Stimulated activated naive CD8-positive, alpha-beta T cell treated with anti-CD3 and anti-CD28 coated beads, Interleukin-15, Interleukin-2, amounts not matched to agents 100 ng/mL and 50 ng/mL, for 24 hours (primary cell): ENCODE results near the gene KAT6B.

Experiments used
- H3K27ac Mint-ChIP-seq: one replicate; pipeline ENCODE4 v1.8.0; 2021; ENCODE audit warnings: mild to moderate bottlenecking, mixed read lengths
- H3K27me3 Mint-ChIP-seq: one replicate; pipeline ENCODE4 v1.8.0; 2021; ENCODE audit warnings: mixed read lengths
- H3K36me3 Mint-ChIP-seq: one replicate; pipeline ENCODE4 v1.8.0; 2021; ENCODE audit warnings: low read depth, mixed read lengths
- H3K4me1 Mint-ChIP-seq: one replicate; pipeline ENCODE4 v1.8.0; 2021; ENCODE audit warnings: low read depth, mixed read lengths
- H3K4me3 Mint-ChIP-seq: one replicate; pipeline ENCODE4 v1.8.0; 2021; ENCODE audit warnings: mild to moderate bottlenecking, mixed read lengths
- H3K9me3 Mint-ChIP-seq: one replicate; pipeline ENCODE4 v1.8.0; 2021; ENCODE audit warnings: mixed read lengths

KAT6B gene

DNA sequence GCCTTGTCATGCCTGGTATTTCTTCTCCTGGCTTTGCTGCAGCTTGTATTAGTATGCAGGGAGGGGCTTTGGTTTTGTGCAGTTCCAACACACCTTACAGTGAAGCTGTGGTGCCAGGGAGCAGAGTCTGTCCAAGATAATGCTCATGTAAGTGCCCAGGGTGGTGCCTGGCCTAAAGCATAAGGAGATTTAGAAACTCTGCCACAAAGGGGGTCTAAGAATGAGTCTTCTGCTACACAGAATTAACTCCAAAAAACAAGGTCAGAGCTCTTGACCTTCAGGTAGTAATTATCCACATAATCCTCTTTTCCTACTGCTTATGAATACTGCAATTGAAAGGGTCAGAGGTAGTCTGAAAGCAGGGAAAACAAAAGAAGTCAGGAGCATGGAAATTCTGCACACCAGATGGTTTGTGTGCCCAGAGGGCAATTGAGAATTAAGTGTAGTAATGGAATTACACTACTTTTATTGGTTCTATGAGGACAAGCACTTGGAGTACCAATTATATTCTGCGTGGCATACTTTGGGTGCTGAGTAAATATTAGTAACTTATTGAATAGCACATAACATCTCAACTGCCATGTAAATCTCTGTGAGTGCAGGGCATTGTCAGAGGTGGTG, 121.5 kb downstream of the KAT6B start:
- H3K9me3 Mint-ChIP-seq, result no peaks in the 10 kb centered on the region
- no peak overlapping the region for H3K4me3 Mint-ChIP-seq
- peaks cover 33% of the 10 kb centered on the region for H3K4me1 Mint-ChIP-seq
- no peaks in the 10 kb centered on the region for H3K27me3 Mint-ChIP-seq
- H3K27ac Mint-ChIP-seq, result no peak overlapping the region
- peaks cover 10% of the 10 kb centered on the region for H3K36me3 Mint-ChIP-seq

DNA sequence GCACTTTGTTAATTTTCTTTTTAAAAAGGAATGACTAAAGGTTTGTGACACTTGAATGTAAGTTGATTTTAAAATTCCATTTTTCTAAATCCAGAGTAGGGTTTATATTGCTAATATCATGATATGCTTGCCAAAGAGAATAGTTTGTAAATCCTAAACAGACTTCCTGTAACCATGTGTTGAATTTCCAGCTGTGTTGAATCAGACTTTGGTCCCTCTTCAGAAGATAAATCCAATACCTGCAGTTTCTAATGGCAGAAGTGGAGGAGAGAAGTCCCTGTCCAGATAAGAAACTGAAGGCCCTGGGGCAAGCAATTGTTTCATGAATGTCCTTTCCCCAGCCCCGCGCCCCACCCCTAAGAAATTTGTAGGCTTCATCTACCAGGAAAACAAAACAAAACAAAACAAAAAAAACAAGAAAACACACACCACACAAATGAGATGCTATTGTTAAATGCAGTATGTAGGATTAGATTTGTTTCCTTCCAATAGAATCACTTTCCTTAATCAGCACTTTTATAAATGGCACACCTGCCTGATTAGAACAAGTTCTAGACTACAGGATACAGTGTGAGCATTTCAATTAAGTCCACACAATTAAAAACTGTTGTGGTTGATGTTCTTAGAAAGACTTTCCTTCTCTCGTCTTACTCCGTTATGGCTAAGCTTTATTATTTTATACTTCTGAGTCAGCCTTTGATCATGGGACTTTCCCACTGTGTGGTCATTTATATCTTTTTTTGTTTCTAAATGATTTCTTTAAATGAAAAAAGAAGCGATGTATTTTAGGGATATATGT, 122.8 kb downstream of the KAT6B start:
- Mint-ChIP-seq H3K27ac (peak overlapping the region; percentile 23), H3K4me1 (peaks cover 33% of the 10 kb centered on the region)

DNA sequence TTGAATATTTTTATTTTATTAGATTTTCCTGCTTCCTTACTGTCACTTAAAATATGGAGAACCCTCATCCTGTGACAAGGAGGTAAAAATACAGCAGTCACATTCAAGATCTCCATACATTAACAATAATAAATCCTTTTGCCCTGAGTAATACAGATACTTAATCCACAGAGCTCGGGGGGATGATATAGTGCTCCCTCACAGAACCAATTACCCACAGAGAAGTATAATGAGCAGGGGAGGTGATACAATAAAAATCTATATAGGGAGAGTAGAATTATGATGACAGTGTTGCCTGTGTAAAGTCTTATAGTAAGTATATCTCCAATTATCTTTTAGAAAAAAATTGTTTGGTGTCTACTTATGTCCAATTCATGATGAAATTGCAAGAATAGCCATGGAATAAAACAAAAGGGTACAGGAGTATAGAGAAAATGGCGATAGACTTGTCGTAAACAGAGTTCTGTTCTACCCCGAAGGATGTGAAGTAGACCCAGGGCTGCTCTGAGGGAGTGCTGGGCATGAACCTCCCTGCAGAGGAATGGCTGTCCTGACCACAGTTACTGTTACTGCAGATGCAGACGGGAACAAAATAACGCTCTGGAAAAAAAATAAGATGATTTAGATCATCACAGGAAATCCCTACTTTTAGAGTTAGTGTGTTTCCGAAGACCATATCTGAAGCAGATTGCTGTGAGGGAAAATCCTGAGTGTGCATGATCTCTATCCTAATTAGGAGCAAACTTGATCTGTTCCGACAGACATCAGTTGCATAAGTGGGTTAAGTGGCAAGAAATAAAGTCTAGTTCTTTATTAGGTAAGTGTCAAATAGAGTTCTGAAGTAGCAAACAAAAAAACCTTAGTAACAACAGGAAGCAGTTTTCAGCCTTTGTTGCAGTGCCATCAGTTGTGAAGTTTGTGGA, 123.7 kb downstream of the KAT6B start:
- no peak overlapping the region for H3K4me3 Mint-ChIP-seq
- H3K36me3 Mint-ChIP-seq, result peaks cover 10% of the 10 kb centered on the region
- H3K27ac Mint-ChIP-seq, result no peak overlapping the region
- no peaks in the 10 kb centered on the region for H3K27me3 Mint-ChIP-seq
- no peaks in the 10 kb centered on the region for H3K9me3 Mint-ChIP-seq
- peaks cover 31% of the 10 kb centered on the region for H3K4me1 Mint-ChIP-seq

More for the DNA sequence above, 122.8 kb downstream of the KAT6B start:
- Mint-ChIP-seq H3K9me3 (no peaks in the 10 kb centered on the region), H3K36me3 (peaks cover 10% of the 10 kb centered on the region), H3K4me3 (no peak overlapping the region), H3K27me3 (no peaks in the 10 kb centered on the region)

DNA sequence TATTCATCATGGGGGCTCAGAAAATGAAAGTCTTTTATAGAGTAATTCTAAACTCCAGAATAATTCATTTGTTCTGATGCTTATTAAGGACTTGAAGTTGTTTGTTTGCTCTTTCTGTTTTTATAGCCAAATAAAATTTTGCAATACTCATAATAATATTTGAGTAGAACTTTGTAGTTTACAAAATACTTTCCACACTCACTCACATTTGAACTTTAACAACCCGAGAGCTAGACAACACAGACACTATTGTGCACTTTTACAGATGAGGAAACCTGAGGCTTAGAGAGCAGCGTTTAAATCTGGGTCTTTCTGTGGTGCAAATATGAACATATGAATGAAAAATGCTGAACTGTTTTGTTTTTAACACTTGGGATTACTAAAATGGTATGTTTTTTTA, 126.8 kb downstream of the KAT6B start:
- H3K4me3 Mint-ChIP-seq, result no peak overlapping the region
- H3K27ac Mint-ChIP-seq, result no peak overlapping the region
- peaks cover 10% of the 10 kb centered on the region for H3K36me3 Mint-ChIP-seq
- H3K27me3 Mint-ChIP-seq, result no peaks in the 10 kb centered on the region
- no peaks in the 10 kb centered on the region for H3K9me3 Mint-ChIP-seq
- H3K4me1 Mint-ChIP-seq, result peaks cover 38% of the 10 kb centered on the region

DNA sequence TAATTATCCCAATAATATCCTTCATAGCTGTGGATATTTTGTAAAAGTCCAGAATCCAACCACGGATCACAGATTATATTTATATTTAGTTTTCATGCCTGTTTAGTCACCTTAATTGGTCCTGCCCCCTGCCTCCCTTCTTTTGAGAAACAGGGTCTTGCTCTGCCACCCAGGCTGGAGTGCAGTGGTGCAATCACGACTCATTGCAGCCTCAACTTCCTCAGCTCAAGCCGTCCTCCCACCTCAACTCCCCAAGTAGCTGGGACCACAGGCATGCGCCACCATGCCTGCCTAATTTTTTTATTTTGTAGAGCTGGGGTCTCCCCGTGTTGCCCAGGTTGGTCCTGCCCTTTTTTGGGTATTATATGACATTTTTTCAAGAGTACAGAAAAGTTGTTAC, 129.4 kb downstream of the KAT6B start:
- peaks cover 6% of the 10 kb centered on the region for H3K36me3 Mint-ChIP-seq
- H3K27ac Mint-ChIP-seq, result no peak overlapping the region
- peaks cover 15% of the 10 kb centered on the region for H3K4me1 Mint-ChIP-seq
- no peaks in the 10 kb centered on the region for H3K9me3 Mint-ChIP-seq
- H3K4me3 Mint-ChIP-seq, result no peak overlapping the region
- no peaks in the 10 kb centered on the region for H3K27me3 Mint-ChIP-seq

DNA sequence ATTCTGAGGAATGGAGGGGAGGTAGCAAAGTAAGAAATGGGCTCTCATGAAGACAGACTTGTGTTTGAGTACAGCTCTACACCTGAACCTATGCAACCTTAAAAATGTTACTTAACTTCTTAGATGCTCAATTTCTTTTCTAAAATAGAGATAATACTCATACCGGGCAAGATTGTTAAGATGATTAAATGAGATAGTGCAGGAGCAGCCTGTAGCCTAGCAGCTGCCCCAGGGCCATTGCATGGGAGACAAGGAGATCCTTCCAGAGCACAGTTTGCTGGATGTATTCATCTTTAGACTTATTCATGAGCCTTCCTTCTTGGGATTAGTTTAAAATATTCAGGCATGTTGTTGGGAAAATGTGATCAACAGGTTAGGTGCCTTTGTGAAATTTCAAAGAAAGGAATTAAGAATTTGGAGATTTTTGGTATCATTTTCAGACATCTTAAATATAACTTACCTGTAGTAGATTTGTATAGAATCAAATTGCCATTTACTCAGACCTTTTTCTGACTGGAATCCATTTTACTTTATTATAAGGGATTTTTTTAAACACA, 130.2 kb downstream of the KAT6B start:
- H3K4me3 Mint-ChIP-seq, result no peak overlapping the region
- H3K36me3 Mint-ChIP-seq, result peaks cover 2% of the 10 kb centered on the region
- no peaks in the 10 kb centered on the region for H3K27me3 Mint-ChIP-seq
- H3K4me1 Mint-ChIP-seq, result peaks cover 16% of the 10 kb centered on the region
- no peaks in the 10 kb centered on the region for H3K9me3 Mint-ChIP-seq
- no peak overlapping the region for H3K27ac Mint-ChIP-seq

DNA sequence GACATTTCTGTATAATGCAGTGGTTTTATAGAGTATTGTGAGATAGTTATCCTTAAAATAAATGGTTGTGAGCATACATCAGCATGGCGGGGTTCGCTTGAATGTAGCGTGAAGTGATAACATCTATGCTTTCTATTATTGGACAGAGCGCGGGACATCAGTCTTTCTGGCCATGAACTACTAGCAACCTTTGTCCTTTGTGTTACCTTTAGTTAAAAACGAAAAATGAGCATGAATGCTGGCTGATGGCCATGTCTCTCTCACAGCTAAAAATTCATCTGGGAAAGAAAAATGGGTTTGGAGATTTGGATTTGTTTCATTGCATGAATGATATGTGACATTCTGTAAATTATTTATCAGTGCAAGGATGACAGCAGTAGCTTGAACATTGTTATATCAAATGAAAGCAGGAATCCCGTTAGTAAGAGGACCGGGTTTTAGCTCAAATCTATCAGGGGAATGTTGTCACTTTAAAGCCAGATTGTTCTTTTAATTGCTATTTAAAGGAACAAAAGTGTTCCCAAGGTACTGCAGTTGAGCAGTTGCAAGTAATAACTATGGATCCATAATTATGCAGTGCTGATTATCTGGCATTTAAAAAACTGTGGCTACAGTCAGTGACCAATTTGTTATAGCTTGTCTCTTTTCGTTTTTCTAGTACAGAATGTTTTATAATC, 131.0 kb downstream of the KAT6B start:
- Mint-ChIP-seq H3K27me3 (no peaks in the 10 kb centered on the region), H3K9me3 (no peaks in the 10 kb centered on the region), H3K4me1 (peaks cover 20% of the 10 kb centered on the region), H3K4me3 (no peak overlapping the region), H3K36me3 (no peaks in the 10 kb centered on the region), H3K27ac (no peak overlapping the region)

DNA sequence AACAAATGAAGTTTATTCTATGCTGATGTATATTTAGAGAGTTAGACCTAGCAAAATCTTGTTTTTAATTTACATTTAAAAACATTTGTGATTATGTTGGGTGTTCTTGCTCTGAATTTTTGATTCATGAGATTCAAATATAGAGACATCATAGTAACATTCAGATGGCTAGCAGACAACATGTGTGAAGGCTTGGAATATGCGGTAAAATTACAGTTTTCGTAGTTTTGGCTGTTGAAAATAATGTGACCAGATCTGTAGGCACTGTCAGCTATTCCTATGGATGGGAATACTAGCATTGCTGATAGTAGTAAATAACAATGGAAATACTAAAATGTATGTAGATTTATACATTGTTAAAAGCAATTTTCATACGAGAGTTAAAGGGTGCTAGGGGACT, 131.9 kb downstream of the KAT6B start:
- peaks cover 24% of the 10 kb centered on the region for H3K4me1 Mint-ChIP-seq
- H3K9me3 Mint-ChIP-seq, result no peaks in the 10 kb centered on the region

DNA sequence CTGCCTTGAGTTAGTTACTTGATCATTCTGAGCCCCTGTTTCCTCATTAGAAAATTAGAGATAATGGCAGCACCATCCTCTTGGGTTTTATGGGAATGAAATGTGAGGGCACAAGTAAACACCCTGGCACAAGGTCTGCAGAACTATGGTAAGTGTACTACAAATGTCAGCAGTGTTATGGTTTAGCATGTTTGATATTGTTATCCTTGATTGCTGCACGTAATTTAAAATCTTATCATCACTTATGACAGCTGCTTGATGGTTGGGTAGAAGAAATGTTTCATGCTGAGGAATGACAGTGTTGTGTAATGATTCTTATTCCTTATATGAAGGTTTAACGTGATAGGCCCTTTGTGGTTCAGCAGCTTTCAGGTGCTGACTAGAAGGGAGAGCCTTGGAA, 134.3 kb downstream of the KAT6B start:
- H3K36me3 Mint-ChIP-seq, result peaks cover 10% of the 10 kb centered on the region
- no peaks in the 10 kb centered on the region for H3K27me3 Mint-ChIP-seq
- H3K4me1 Mint-ChIP-seq, result peaks cover 45% of the 10 kb centered on the region
- no peak overlapping the region for H3K4me3 Mint-ChIP-seq
- no peak overlapping the region for H3K27ac Mint-ChIP-seq
- peaks cover 5% of the 10 kb centered on the region for H3K9me3 Mint-ChIP-seq

More for the DNA sequence above, 131.9 kb downstream of the KAT6B start:
- Mint-ChIP-seq H3K27ac (no peak overlapping the region), H3K36me3 (no peaks in the 10 kb centered on the region), H3K4me3 (no peak overlapping the region), H3K27me3 (no peaks in the 10 kb centered on the region)

DNA sequence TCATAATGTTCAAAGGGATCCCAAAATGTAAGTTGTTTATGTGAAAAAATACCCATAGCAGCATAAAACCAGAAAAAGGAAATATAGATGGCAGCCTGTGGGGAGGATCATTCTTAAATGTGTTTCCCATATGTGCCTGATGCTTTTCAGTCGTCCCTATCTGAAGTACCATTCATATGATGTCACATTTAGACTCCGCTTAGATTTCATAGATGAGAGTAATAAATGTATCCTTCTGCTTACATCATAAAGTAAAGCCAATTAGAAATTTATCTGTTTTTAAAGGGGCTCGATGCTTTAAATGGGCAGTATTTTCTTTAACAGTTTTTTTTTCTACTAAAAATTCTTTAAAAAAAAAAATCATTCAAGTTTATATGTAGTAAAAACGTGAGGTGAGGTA, 136.1 kb downstream of the KAT6B start:
- peaks cover 22% of the 10 kb centered on the region for H3K36me3 Mint-ChIP-seq
- H3K27me3 Mint-ChIP-seq, result no peaks in the 10 kb centered on the region
- H3K4me1 Mint-ChIP-seq, result peaks cover 33% of the 10 kb centered on the region
- H3K9me3 Mint-ChIP-seq, result peaks cover 5% of the 10 kb centered on the region
- no peak overlapping the region for H3K27ac Mint-ChIP-seq
- H3K4me3 Mint-ChIP-seq, result no peak overlapping the region

DNA sequence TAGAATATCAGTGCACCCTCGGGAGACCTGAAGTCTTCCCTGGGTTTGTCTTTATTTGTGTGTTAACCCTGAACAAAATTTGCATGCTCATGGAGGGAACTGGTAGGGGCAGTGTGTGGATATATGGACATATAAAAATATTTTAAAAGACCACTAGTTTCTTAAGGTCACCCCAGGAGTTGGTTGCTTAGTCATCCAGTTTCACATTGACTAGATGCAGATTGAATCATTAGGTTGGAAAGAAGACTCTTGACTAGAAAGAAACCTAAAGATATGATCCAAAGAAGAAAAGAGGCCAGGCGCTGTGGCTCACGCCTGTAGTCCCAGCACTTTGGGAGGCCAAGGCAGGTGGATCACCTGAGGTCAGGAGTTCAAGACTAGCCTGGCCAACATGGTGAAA, 137.1 kb downstream of the KAT6B start:
- Mint-ChIP-seq H3K27ac (peak overlapping the region; percentile 76), H3K4me3 (no peak overlapping the region), H3K4me1 (peaks cover 43% of the 10 kb centered on the region), H3K27me3 (no peaks in the 10 kb centered on the region), H3K36me3 (peaks cover 24% of the 10 kb centered on the region), H3K9me3 (peaks cover 5% of the 10 kb centered on the region)

DNA sequence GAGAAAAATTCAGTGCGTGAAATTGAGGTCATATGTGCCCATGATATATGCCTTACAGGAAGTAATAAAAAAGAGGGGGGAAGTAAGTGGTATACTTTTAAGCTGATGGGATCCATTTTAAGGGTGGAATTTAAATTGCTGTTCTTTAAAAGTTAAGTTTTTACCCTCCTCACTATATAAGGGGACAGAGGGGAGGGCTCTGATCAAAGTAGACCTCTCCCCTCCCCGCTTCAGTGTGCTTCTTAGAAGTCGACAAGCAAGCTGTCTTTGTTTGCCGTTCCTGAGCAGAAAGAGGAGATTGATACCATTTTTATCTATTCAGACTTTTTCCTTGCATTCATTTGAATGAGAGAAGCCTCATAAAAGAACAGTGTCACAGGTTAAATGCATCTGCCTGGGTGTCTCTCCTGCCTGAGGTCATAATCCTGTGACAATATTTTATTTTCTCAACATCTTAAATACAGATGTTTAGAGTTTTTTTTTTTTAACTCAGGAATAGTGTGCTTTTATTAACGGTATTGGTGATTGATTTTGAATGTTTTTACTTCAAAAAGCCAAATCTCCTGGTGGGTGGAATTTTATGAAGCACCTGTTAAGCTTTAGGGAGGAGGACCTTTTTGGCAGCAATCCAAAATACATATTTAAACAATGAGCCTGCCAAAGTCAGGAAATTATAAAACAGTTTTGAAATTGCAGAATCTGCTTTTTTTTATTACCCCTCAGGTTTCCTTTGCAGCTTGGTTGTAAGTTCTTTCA, 141.7 kb downstream of the KAT6B start:
- Mint-ChIP-seq H3K27me3 (no peaks in the 10 kb centered on the region), H3K4me1 (peaks cover 74% of the 10 kb centered on the region), H3K4me3 (peak overlapping the region; percentile 61), H3K9me3 (peaks cover 5% of the 10 kb centered on the region), H3K36me3 (peaks cover 24% of the 10 kb centered on the region), H3K27ac (peak overlapping the region; percentile 84)

DNA sequence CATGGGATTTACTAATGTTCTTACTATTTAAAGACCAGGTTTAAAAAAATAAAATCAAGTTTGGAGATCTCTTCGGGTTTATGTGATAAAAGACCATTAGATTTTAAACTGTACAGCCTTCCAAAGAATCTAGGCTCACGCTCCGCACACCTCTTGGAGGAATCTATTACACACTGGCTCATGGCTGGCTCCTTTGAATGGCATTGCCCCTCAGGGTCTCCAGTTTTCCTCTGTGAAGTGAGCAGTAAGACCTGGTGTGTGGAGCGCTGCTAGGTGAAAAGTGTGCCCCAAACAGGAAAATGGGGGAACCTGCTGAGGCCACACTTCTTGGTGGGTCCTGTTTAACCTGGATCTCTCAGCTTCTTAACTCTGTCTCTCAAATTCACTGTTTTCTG, 142.3 kb downstream of the KAT6B start:
- H3K4me1 Mint-ChIP-seq, result peaks cover 71% of the 10 kb centered on the region
- H3K27me3 Mint-ChIP-seq, result no peaks in the 10 kb centered on the region
- peaks cover 5% of the 10 kb centered on the region for H3K9me3 Mint-ChIP-seq
- H3K4me3 Mint-ChIP-seq, result peak overlapping the region; percentile 61
- peak overlapping the region; percentile 84 for H3K27ac Mint-ChIP-seq
- H3K36me3 Mint-ChIP-seq, result peaks cover 29% of the 10 kb centered on the region

DNA sequence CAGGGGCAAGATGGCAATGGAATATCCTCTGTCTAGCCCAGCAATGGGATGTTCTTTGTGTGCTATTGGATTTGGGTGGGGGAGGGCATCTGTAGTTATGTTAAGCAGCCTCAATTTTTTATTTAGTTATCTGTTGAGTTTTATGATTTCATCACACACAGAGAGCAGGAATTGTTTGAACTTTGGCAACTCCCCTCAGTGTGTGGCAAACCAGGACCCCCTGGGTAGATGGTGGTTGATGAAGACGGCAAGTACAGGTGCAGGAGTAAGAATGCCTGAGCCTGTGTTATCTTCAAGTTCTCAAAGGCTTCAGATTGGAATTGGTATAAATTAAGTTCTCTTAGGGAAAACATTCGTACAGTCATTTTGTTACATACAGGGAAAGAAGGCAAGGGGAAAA, 142.7 kb downstream of the KAT6B start:
- peaks cover 66% of the 10 kb centered on the region for H3K4me1 Mint-ChIP-seq
- H3K4me3 Mint-ChIP-seq, result peak overlapping the region; percentile 61
- H3K36me3 Mint-ChIP-seq, result peaks cover 32% of the 10 kb centered on the region
- no peaks in the 10 kb centered on the region for H3K27me3 Mint-ChIP-seq
- peak overlapping the region; percentile 75 for H3K27ac Mint-ChIP-seq
- H3K9me3 Mint-ChIP-seq, result peaks cover 5% of the 10 kb centered on the region
